ENCODE results near the gene SYT10. TPM values are rescaled to one million over a fixed set of nuclear protein-coding genes. Genes with fewer than 3 reads are reported as not detected.

The SYT10 gene
- total and polyA plus RNA-seq, 2 donors (not counting 1 experiment from before 2014, with no cell fraction given), result not detected

GRCh38 chr12:33383503-33383902, 56.1 kb downstream of the SYT10 start:
- no peaks in the 10 kb centered on the region for H3K9me3 ChIP-seq (ENCODE audit: control insufficient read depth, insufficient read depth, low read depth, low read length)
- no peak overlapping the region for H3K27ac ChIP-seq (ENCODE audit: insufficient read depth, low read length)
- DNase-seq (ENCODE audit: low read depth in 2 of 2), result no peak
- H2AFZ ChIP-seq (ENCODE audit: low read length), result no peak overlapping the region
- no peaks in the 10 kb centered on the region for H4K20me1 ChIP-seq (ENCODE audit: control insufficient read depth, extremely low read depth, insufficient read depth, low read length)
- no peaks in the 10 kb centered on the region for H3K36me3 ChIP-seq (ENCODE audit: control insufficient read depth, insufficient read depth, low read length)
- H3K4me1 ChIP-seq (ENCODE audit: control insufficient read depth, extremely low read depth, insufficient read depth, low read length), result no peaks in the 10 kb centered on the region
- no peaks in the 10 kb centered on the region for H3K27me3 ChIP-seq (ENCODE audit: control insufficient read depth, insufficient read depth, low read length)
- H3K79me2 ChIP-seq (ENCODE audit: control insufficient read depth, insufficient read depth, low read length), result no peaks in the 10 kb centered on the region
- no peak for TF ChIP-seq CTCF (conservative IDR thresholded peaks at IDR 0.05 in 1 of 2, IDR thresholded peaks at IDR 0.05 in 1 of 2; ENCODE audit: low read depth in 1 of 2, low read length in 2 of 2)
- TF ChIP-seq EZH2 (IDR thresholded peaks at IDR 0.05; ENCODE audit: low read length, missing control alignments), result no peak
- H3K4me2 ChIP-seq (ENCODE audit: extremely low read depth, insufficient read depth, low read length), result no peak overlapping the region
- H3K4me3 ChIP-seq (replicated peaks in 1 of 4; ENCODE audit: control extremely low read depth in 1 of 4, insufficient read depth in 1 of 4, low read depth in 3 of 4, low read length in 4 of 4), result no peak overlapping the region
- no peak overlapping the region for H3K9ac ChIP-seq (ENCODE audit: insufficient read depth, low read length)

- Histone ChIP-seq H3K79me2 (ENCODE audit: control insufficient read depth, insufficient read depth, low read length) (no peaks in the 10 kb centered on the region), H3K4me1 (ENCODE audit: control insufficient read depth, extremely low read depth, insufficient read depth, low read length) (no peaks in the 10 kb centered on the region), H3K36me3 (ENCODE audit: control insufficient read depth, insufficient read depth, low read length) (no peaks in the 10 kb centered on the region), H4K20me1 (ENCODE audit: control insufficient read depth, extremely low read depth, insufficient read depth, low read length) (no peaks in the 10 kb centered on the region), H3K4me2 (ENCODE audit: extremely low read depth, insufficient read depth, low read length) (no peak overlapping the region), H2AFZ (ENCODE audit: low read length) (no peak overlapping the region), H3K9ac (ENCODE audit: insufficient read depth, low read length) (no peak overlapping the region), H3K9me3 (ENCODE audit: control insufficient read depth, insufficient read depth, low read depth, low read length) (no peaks in the 10 kb centered on the region), H3K4me3 (replicated peaks in 1 of 4; ENCODE audit: control extremely low read depth in 1 of 4, insufficient read depth in 1 of 4, low read depth in 3 of 4, low read length in 4 of 4) (no peak overlapping the region), H3K27me3 (ENCODE audit: control insufficient read depth, insufficient read depth, low read length) (no peaks in the 10 kb centered on the region), H3K27ac (ENCODE audit: insufficient read depth, low read length) (no peak overlapping the region)
- no peak for TF ChIP-seq CTCF (conservative IDR thresholded peaks at IDR 0.05 in 1 of 2, IDR thresholded peaks at IDR 0.05 in 1 of 2; ENCODE audit: low read depth in 1 of 2, low read length in 2 of 2)
- TF ChIP-seq EZH2 (IDR thresholded peaks at IDR 0.05; ENCODE audit: low read length, missing control alignments), result no peak
- DNase-seq (ENCODE audit: low read depth in 2 of 2), result no peak
These were observed 63.5 kb downstream of the SYT10 start for GRCh38 chr12:33376153-33376552.

GRCh38 chr12:33370318-33370717, 69.3 kb downstream of the SYT10 start:
- H2AFZ ChIP-seq (ENCODE audit: low read length), result no peak overlapping the region
- H3K4me3 ChIP-seq (replicated peaks in 1 of 4; ENCODE audit: control extremely low read depth in 1 of 4, insufficient read depth in 1 of 4, low read depth in 3 of 4, low read length in 4 of 4), result no peak overlapping the region
- TF ChIP-seq EZH2 (IDR thresholded peaks at IDR 0.05; ENCODE audit: low read length, missing control alignments) (no peak), CTCF (conservative IDR thresholded peaks at IDR 0.05 in 1 of 2, IDR thresholded peaks at IDR 0.05 in 1 of 2; ENCODE audit: low read depth in 1 of 2, low read length in 2 of 2) (no peak)
- H3K9ac ChIP-seq (ENCODE audit: insufficient read depth, low read length), result no peak overlapping the region
- H3K4me2 ChIP-seq (ENCODE audit: extremely low read depth, insufficient read depth, low read length), result no peak overlapping the region
- DNase-seq (ENCODE audit: low read depth in 2 of 2), result no peak
- no peaks in the 10 kb centered on the region for H3K4me1 ChIP-seq (ENCODE audit: control insufficient read depth, extremely low read depth, insufficient read depth, low read length)
- no peak overlapping the region for H3K27ac ChIP-seq (ENCODE audit: insufficient read depth, low read length)
- no peaks in the 10 kb centered on the region for H3K9me3 ChIP-seq (ENCODE audit: control insufficient read depth, insufficient read depth, low read depth, low read length)
- no peaks in the 10 kb centered on the region for H3K36me3 ChIP-seq (ENCODE audit: control insufficient read depth, insufficient read depth, low read length)
- no peaks in the 10 kb centered on the region for H3K27me3 ChIP-seq (ENCODE audit: control insufficient read depth, insufficient read depth, low read length)
- no peaks in the 10 kb centered on the region for H3K79me2 ChIP-seq (ENCODE audit: control insufficient read depth, insufficient read depth, low read length)
- no peaks in the 10 kb centered on the region for H4K20me1 ChIP-seq (ENCODE audit: control insufficient read depth, extremely low read depth, insufficient read depth, low read length)
